GM19351 (cell line): Measurements from ENCODE around the gene CEP72.
"Not testable (repeated sequence)": the region's sequence is repeated elsewhere in the genome, so short reads cannot be mapped to it uniquely, and the experiment has no call there.

Experiments used
- ATAC-seq: cut with Tn5 transposase; IDR thresholded peaks from one replicate; pipeline ENCODE4 v1.9.1; 2021; ENCODE audit warnings: mild to moderate bottlenecking, moderate library complexity; ENCODE audit not compliant: unreplicated experiment

Gene CEP72

GRCh38 chr5:680836-681235 is 68.7 kb downstream of the CEP72 start:
- ATAC-seq, result not testable (repeated sequence)

- not testable (repeated sequence) for ATAC-seq
These were observed 69.4 kb downstream of the CEP72 start for GRCh38 chr5:681317-682191.

GRCh38 chr5:682216-682615 is 70.1 kb downstream of the CEP72 start:
- ATAC-seq, result not testable (repeated sequence)

- ATAC-seq, result not testable (repeated sequence)
These were observed 70.7 kb downstream of the CEP72 start for GRCh38 chr5:682651-683358.

GRCh38 chr5:683551-684481 is 71.7 kb downstream of the CEP72 start:
- ATAC-seq, result no peak

- no peak for ATAC-seq
These were observed 72.6 kb downstream of the CEP72 start for GRCh38 chr5:684751-685216.

GRCh38 chr5:685262-686171 is 73.4 kb downstream of the CEP72 start:
- no peak for ATAC-seq

- ATAC-seq, result not testable (repeated sequence)
These were observed 74.0 kb downstream of the CEP72 start for GRCh38 chr5:686172-686523.

- not testable (repeated sequence) for ATAC-seq
These were observed 74.8 kb downstream of the CEP72 start for GRCh38 chr5:686936-687335.

- ATAC-seq, result not testable (repeated sequence)
These were observed 76.3 kb downstream of the CEP72 start for GRCh38 chr5:688348-689010.

GRCh38 chr5:690293-690692 is 78.2 kb downstream of the CEP72 start:
- ATAC-seq, result not testable (repeated sequence)

- not testable (repeated sequence) for ATAC-seq
These were observed 78.9 kb downstream of the CEP72 start for GRCh38 chr5:691049-691448.

GRCh38 chr5:691817-692528 is 79.8 kb downstream of the CEP72 start:
- ATAC-seq, result no peak

GRCh38 chr5:692529-693041 is 80.4 kb downstream of the CEP72 start:
- ATAC-seq, result peak; percentile 18

GRCh38 chr5:693271-694041 is 81.3 kb downstream of the CEP72 start, which contains the start of gene TPPP:
TPPP (minus strand) TSS chr5:693352; CDS start chr5:678060, 15,292 bp downstream.
- peak; percentile 83 for ATAC-seq

GRCh38 chr5:694042-694431 is 81.9 kb downstream of the CEP72 start:
- not testable (repeated sequence) for ATAC-seq

- ATAC-seq, result not testable (repeated sequence)
These were observed 83.3 kb downstream of the CEP72 start for GRCh38 chr5:695475-695874.

- ATAC-seq, result not testable (repeated sequence)
These were observed 84.1 kb downstream of the CEP72 start for GRCh38 chr5:696191-696590.
